Thymus (tissue), 11 donors: ENCODE data around the gene GRIN2C. TPM values are rescaled to one million over a fixed set of nuclear protein-coding genes. Genes with fewer than 3 reads are reported as not detected.

Experiments
- DNase-seq, 9 donors: peaks; one replicate each; pipeline ENCODE4 v3.0.0-alpha.2; 2013; ENCODE audit warnings: low spot score in 9 of 9, low read depth in 6 of 9, missing footprints in 1 of 9
- H3K27ac ChIP-seq, 2 donors: one replicate each; pipeline ENCODE4 v1.5.1; 2013; ENCODE audit warnings: control low read depth in 1 of 2, low read depth in 1 of 2, low read length in 1 of 2, mild to moderate bottlenecking in 1 of 2, moderate library complexity in 1 of 2
- H3K27me3 ChIP-seq, 2 donors: one replicate each; pipeline ENCODE4 v1.5.1; 2013; ENCODE audit warnings: low read length in 1 of 2; ENCODE audit not compliant: control insufficient read depth in 2 of 2, insufficient read depth in 1 of 2
- H3K36me3 ChIP-seq, 2 donors: one replicate each; pipeline ENCODE4 v1.5.1; 2013; ENCODE audit warnings: low read length in 1 of 2, mild to moderate bottlenecking in 1 of 2, moderate library complexity in 1 of 2; ENCODE audit not compliant: control insufficient read depth in 2 of 2, insufficient read depth in 2 of 2
- H3K4me1 ChIP-seq, 2 donors: one replicate each; pipeline ENCODE4 v1.5.1; 2013; ENCODE audit warnings: low read length in 2 of 2; ENCODE audit not compliant: control insufficient read depth in 2 of 2, insufficient read depth in 2 of 2
- H3K4me3 ChIP-seq, 2 donors: one replicate each; pipeline ENCODE4 v1.5.1; 2013; ENCODE audit warnings: low read length in 2 of 2, control low read depth in 1 of 2, mild to moderate bottlenecking in 1 of 2
- H3K9me3 ChIP-seq, 2 donors: one replicate each; pipeline ENCODE4 v1.5.1; 2013; ENCODE audit warnings: low read length in 1 of 2, mild to moderate bottlenecking in 1 of 2; ENCODE audit not compliant: control insufficient read depth in 2 of 2, insufficient read depth in 1 of 2
- WGBS: extraction: QIAGEN DNeasy Blood & Tissue Kit; methylation state at CpG from one replicate; pipeline ENCODE4 v1.1.7; 2013; 5-methylcytosine and 5-hydroxymethylcytosine counted together
- polyA plus RNA-seq: library from polyadenylated mRNA; stranded (reverse); fragments of 200-250 nt; gene quantifications from one replicate; pipeline ENCODE4 v1.2.3, GENCODE V29; 2013
- total RNA-seq: library from RNA; stranded (reverse); fragments of 120-200 nt; gene quantifications from one replicate; pipeline ENCODE4 v1.2.4, GENCODE V29; 2013
- donor health status: healthy.

GRIN2C gene
- total and polyA plus RNA-seq, 2 donors: 0.05 to 0.07 TPM

DNA sequence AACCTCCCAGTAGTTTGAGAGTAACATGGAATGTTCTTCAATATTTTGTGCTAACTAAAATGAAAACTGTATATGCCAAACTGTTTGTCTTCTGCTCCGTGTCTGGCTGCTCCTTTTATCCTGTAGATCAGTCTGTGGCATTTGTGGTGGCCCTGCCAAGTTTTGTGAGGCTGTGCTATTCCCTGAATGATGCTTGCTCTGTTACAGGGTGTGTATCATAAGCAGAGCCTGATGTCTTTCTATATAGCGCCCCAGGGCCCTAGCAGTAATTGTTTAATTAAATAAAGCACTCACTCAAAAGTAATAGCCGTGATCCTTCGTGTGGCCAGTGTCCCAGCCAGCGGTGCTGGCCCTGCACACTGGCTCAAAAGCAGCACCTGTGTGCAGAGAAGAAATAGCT is 55.7 kb downstream of the GRIN2C start:
- no peak overlapping the region for H3K27ac ChIP-seq
- no peak overlapping the region for H3K4me3 ChIP-seq
- no peaks in the 10 kb centered on the region for H3K4me1 ChIP-seq
- peaks cover 0 to 4% of the 10 kb centered on the region in 2 donors for H3K9me3 ChIP-seq
- WGBS: 97% methylated on average over 5 of the region's 5 CpGs
- H3K36me3 ChIP-seq: peaks cover 10 to 40% of the 10 kb centered on the region in 2 donors
- H3K27me3 ChIP-seq: no peaks in the 10 kb centered on the region
- no peak for DNase-seq

GRCh38 chr17:74803388-74803930 is 56.2 kb downstream of the GRIN2C start:
- Histone ChIP-seq H3K4me3 (no peak overlapping the region), H3K27ac (no peak overlapping the region), H3K9me3 (peaks cover 0 to 4% of the 10 kb centered on the region in 2 donors), H3K36me3 (peaks cover 13 to 40% of the 10 kb centered on the region in 2 donors), H3K27me3 (no peaks in the 10 kb centered on the region), H3K4me1 (no peaks in the 10 kb centered on the region)
- DNase-seq: no peak
- WGBS: 97% methylated on average over 12 of the region's 12 CpGs

GRCh38 chr17:74801896-74802295 is 57.8 kb downstream of the GRIN2C start:
- DNase-seq: no peak
- 99% methylated on average over 8 of the region's 8 CpGs for WGBS
- Histone ChIP-seq H3K36me3 (peaks cover 27 to 45% of the 10 kb centered on the region in 2 donors), H3K27ac (no peak overlapping the region), H3K27me3 (no peaks in the 10 kb centered on the region), H3K4me3 (no peak overlapping the region), H3K9me3 (peaks cover 0 to 4% of the 10 kb centered on the region in 2 donors), H3K4me1 (no peaks in the 10 kb centered on the region)

- H3K27ac ChIP-seq: no peak overlapping the region
- H3K9me3 ChIP-seq: peaks cover 0 to 4% of the 10 kb centered on the region in 2 donors
- WGBS: 97% methylated on average over 7 of the region's 7 CpGs
- no peak overlapping the region for H3K4me3 ChIP-seq
- H3K27me3 ChIP-seq: no peaks in the 10 kb centered on the region
- H3K36me3 ChIP-seq: peaks cover 35 to 50% of the 10 kb centered on the region in 2 donors
- H3K4me1 ChIP-seq: no peaks in the 10 kb centered on the region
- no peak for DNase-seq
These were observed 59.2 kb downstream of the GRIN2C start for GRCh38 chr17:74800531-74800930.

DNA sequence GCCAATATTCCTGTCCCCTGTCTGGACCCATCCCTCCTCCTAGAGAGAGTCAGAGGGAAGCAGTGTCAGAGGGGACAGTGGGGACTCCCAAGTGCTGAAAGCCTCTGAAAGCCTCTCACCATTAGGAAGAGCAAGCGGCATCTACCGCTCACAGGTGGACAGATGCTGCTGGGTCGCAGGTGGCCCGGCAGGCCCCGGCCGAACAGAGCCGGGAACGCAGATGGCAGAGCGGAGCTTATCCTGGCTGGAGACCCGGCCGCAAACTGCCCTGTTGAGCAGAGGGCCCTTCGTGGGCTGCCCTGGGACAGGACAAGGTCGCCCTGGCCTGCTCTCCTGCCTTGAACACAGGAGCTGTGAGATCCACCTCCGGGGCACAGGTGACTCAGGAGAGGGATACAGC is 60.6 kb downstream of the GRIN2C start:
- Histone ChIP-seq H3K27ac (no peak overlapping the region), H3K36me3 (peaks cover 46 to 54% of the 10 kb centered on the region in 2 donors), H3K4me1 (no peaks in the 10 kb centered on the region), H3K4me3 (no peak overlapping the region), H3K9me3 (peaks cover 0 to 4% of the 10 kb centered on the region in 2 donors), H3K27me3 (no peaks in the 10 kb centered on the region)
- no peak for DNase-seq
- WGBS: 98% methylated on average over 14 of the region's 14 CpGs

DNA sequence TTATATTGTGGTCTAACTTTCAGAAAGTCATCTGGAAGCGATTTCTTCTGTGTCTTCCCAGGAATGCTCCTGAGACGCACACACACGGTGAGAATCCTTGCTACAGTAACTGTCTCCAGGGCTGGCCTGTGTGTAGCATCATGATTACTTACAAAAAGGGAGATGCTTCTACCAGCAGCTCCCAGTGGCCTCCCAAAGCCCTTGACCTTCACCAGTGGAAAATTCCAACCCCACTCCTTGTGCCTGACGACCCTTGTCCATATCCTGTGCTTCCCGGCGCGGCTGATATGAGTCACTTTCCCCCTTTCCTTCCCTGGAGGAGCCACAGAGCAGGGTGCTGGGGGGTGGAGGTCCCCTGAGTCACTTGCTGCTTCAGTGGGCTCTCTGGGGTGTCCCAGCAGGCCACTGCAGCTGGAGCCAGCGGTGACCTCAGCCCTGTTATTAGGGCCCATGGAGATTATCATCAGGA is 61.4 kb downstream of the GRIN2C start:
- Histone ChIP-seq H3K4me1 (no peaks in the 10 kb centered on the region), H3K9me3 (peaks cover 0 to 2% of the 10 kb centered on the region in 2 donors), H3K27ac (no peak overlapping the region), H3K4me3 (no peak overlapping the region), H3K36me3 (peaks cover 52 to 57% of the 10 kb centered on the region in 2 donors), H3K27me3 (no peaks in the 10 kb centered on the region)
- DNase-seq: no peak
- 97% methylated on average over 8 of the region's 8 CpGs for WGBS

DNA sequence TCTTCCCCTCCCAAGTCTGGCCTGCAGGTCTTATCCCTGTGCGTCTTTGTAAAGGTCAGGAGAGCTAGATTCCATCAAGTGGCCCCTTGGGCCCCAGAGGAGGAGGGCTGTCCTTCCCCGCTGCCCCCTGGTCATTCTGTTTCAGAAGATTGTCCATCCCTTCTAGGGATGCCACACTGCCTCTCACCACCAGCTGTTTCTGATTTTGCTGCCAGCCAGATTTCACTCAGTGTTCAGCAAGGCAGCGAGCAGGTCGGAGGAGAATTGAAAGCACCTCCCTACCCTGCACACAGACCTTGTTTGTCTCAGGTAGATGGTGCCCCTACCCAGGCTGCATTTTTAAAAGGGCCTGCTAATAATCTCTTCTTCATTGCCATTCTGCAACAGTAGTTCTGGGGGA is 61.9 kb downstream of the GRIN2C start:
- Histone ChIP-seq H3K9me3 (no peaks in the 10 kb centered on the region), H3K27ac (no peak overlapping the region), H3K36me3 (peaks cover 56 to 62% of the 10 kb centered on the region in 2 donors), H3K4me3 (no peak overlapping the region), H3K4me1 (no peaks in the 10 kb centered on the region), H3K27me3 (no peaks in the 10 kb centered on the region)
- WGBS: 98% methylated on average over 4 of the region's 4 CpGs
- no peak for DNase-seq

DNA sequence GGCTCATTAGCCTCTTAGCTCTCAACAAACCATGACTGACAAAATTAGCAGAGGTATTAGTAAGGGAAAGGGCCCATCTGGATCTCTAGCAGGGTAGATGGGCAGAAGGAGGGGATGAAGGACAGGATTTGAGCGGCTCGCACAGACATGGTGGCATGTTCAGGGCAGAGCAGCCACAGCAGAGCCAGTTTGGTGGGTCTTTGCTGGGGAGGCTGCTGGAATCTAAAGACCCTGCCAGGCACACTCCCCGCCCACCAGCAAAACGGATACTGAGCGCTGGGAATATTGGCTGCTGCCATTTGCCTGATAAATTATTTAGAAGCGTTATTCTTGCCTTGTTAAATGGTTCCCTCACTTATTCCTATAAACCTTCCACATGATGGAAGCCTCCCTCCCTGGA is 62.8 kb downstream of the GRIN2C start:
- Histone ChIP-seq H3K4me3 (no peak overlapping the region), H3K4me1 (no peaks in the 10 kb centered on the region), H3K27ac (no peak overlapping the region), H3K36me3 (peaks cover 58 to 60% of the 10 kb centered on the region in 2 donors), H3K27me3 (no peaks in the 10 kb centered on the region), H3K9me3 (no peaks in the 10 kb centered on the region)
- no peak for DNase-seq
- WGBS: 99% methylated on average over 6 of the region's 6 CpGs

GRCh38 chr17:74796211-74796610 is 63.5 kb downstream of the GRIN2C start:
- 95% methylated on average over 4 of the region's 4 CpGs for WGBS
- Histone ChIP-seq H3K4me1 (peaks cover 0 to 1% of the 10 kb centered on the region in 2 donors), H3K27ac (no peak overlapping the region), H3K36me3 (peaks cover 59% of the 10 kb centered on the region in 2 donors), H3K4me3 (no peak overlapping the region), H3K27me3 (no peaks in the 10 kb centered on the region), H3K9me3 (no peaks in the 10 kb centered on the region)
- no peak for DNase-seq
